HCT116 (cell line): ENCODE data around the gene BMPER. TPM values are rescaled to one million over a fixed set of nuclear protein-coding genes. Genes with fewer than 3 reads are reported as not detected.

Source experiments
- ATAC-seq: fragments of 200-7000 bp; cut with Tn5 transposase; 2 replicates; pipeline ENCODE4 v1.9.1; 2020; ENCODE audit warnings: mild to moderate bottlenecking, moderate library complexity
- BruUV-seq: library from RNA; stranded (reverse); fragments of 400-500 nt; replicated peaks from 2 replicates; lab custom pipeline; 2021; lab: Mats Ljungman, UMichigan
- CTCF ChIA-PET: fragments of 300-600 bp; sonication (Branson Sonifier 250); formaldehyde crosslinking; loops from one replicate; lab custom pipeline; 2021; ENCODE audit warnings: antibody characterized with exemption; lab: Charles Lee
- POLR2A ChIA-PET: fragments of 300-600, 350-600 bp; sonication (Branson Sonifier 250); formaldehyde crosslinking; loops from one replicate; lab custom pipeline; 2021; ENCODE audit warnings: antibody characterized with exemption; lab: Charles Lee
- RAD21 ChIA-PET, 2 experiments: fragments of 300-600 bp; sonication (Branson Sonifier 250); formaldehyde crosslinking; loops; one replicate each; lab custom pipeline; 2023; ENCODE audit warnings: low total read pairs in 2 of 2; ENCODE audit not compliant: uncharacterized antibody in 2 of 2, unreplicated experiment in 2 of 2, low non-redundant PET in 1 of 2; lab: Charles Lee
- DNase-seq: peaks from one replicate; pipeline ENCODE4 v3.0.0-alpha.2; 2010; ENCODE audit warnings: low read depth, low spot score
- H2AFZ ChIP-seq: fragments of 200-600 bp; shearing (Covaris generic), sonication (generic); 2 replicates; pipeline ENCODE4 v1.6.1; 2017; ENCODE audit warnings: low read depth, mixed run types, mixed read lengths, antibody characterized with exemption, low read length; ENCODE audit not compliant: poor library complexity, severe bottlenecking
- H3K27ac ChIP-seq: 2 replicates; pipeline ENCODE4 v1.5.1; 2012; ENCODE audit warnings: low read depth, low read length
- H3K27me3 ChIP-seq: fragments of 200-600 bp; sonication (generic); 2 replicates; pipeline ENCODE4 v1.6.1; 2016; ENCODE audit warnings: mixed run types, low read length, mixed read lengths; ENCODE audit not compliant: insufficient read depth
- H3K36me3 ChIP-seq, 2 experiments: fragments of 200-500 bp in 1 of 2; fragments of 200-600 bp in 1 of 2; sonication (Bioruptor generic) in 1 of 2; sonication (generic) in 1 of 2; 2 replicates each; pipeline versions ENCODE4 v1.5.1 to v1.6.1; 2014 to 2016; ENCODE audit warnings: low read length in 2 of 2, inconsistent platforms in 1 of 2, mixed read lengths in 1 of 2, mixed run types in 1 of 2; ENCODE audit not compliant: insufficient read depth in 2 of 2, control insufficient read depth in 1 of 2
- H3K4me1 ChIP-seq, 2 experiments: fragments of 200-600 bp in 1 of 2; sonication (generic) in 1 of 2; 2 replicates each; pipeline versions ENCODE4 v1.5.1 to v1.6.1; 2012 to 2017; ENCODE audit warnings: low read length in 2 of 2, inconsistent platforms in 1 of 2, mild to moderate bottlenecking in 1 of 2, mixed read lengths in 1 of 2, mixed run types in 1 of 2, moderate library complexity in 1 of 2; ENCODE audit not compliant: insufficient read depth in 2 of 2, control insufficient read depth in 1 of 2
- H3K4me2 ChIP-seq: fragments of 200-600 bp; sonication (generic); 2 replicates; pipeline ENCODE4 v1.6.1; 2017; ENCODE audit warnings: mixed run types, low read length, mixed read lengths
- H3K4me3 ChIP-seq, 2 experiments: fragments of 200-600 bp in 1 of 2; sonication (generic) in 1 of 2; replicated peaks in 1 of 2; 2 replicates each; pipeline ENCODE4 v1.5.1; 2011 to 2016; ENCODE audit warnings: low read length in 2 of 2, control low read depth in 1 of 2, low read depth in 1 of 2, mild to moderate bottlenecking in 1 of 2, mixed read lengths in 1 of 2, mixed run types in 1 of 2
- H3K79me2 ChIP-seq: fragments of 200-600 bp; sonication (generic); 2 replicates; pipeline ENCODE4 v1.6.1; 2017; ENCODE audit warnings: mild to moderate bottlenecking, mixed run types, low read length, moderate library complexity, mixed read lengths; ENCODE audit not compliant: insufficient read depth
- H3K9ac ChIP-seq: fragments of 200-600 bp; sonication (generic); 2 replicates; pipeline ENCODE4 v1.6.1; 2016; ENCODE audit warnings: low read length, mixed read lengths
- H3K9me2 ChIP-seq: fragments of 200-600 bp; sonication (generic), shearing (Covaris generic); 2 replicates; pipeline ENCODE4 v1.6.1; 2017; ENCODE audit warnings: mixed run types, mild to moderate bottlenecking, moderate library complexity; ENCODE audit not compliant: insufficient read depth
- H3K9me3 ChIP-seq, 2 experiments: fragments of 200-500 bp in 1 of 2; fragments of 200-600 bp in 1 of 2; sonication (Bioruptor generic) in 1 of 2; sonication (generic) in 1 of 2; 2 replicates each; pipeline ENCODE4 v1.6.1; 2014 to 2017; ENCODE audit warnings: low read length in 2 of 2, mixed read lengths in 2 of 2, inconsistent platforms in 1 of 2, low read depth in 1 of 2, mild to moderate bottlenecking in 1 of 2, mixed run types in 1 of 2, moderate library complexity in 1 of 2; ENCODE audit not compliant: control insufficient read depth in 1 of 2, insufficient read depth in 1 of 2
- H4K20me1 ChIP-seq: fragments of 200-600 bp; sonication (generic), shearing (Covaris generic); 2 replicates; pipeline ENCODE4 v1.6.1; 2017; ENCODE audit warnings: mixed run types, mild to moderate bottlenecking, moderate library complexity; ENCODE audit not compliant: insufficient read depth
- ATF3 ChIP-seq: IDR thresholded peaks from 2 replicates; pipeline ENCODE4 v1.6.1; 2012
- CEBPB ChIP-seq: IDR thresholded peaks from 2 replicates; pipeline ENCODE4 v1.6.1; 2012; ENCODE audit warnings: low read depth
- CTCF ChIP-seq, 3 experiments: fragments of 200-600 bp in 1 of 3; sonication (generic) in 1 of 3; IDR thresholded peaks in 2 of 3; conservative IDR thresholded peaks in 1 of 3; 2 replicates each; pipeline ENCODE4 v1.5.1; 2012 to 2017; ENCODE audit warnings: low read depth in 2 of 3, low read length in 2 of 3, antibody characterized with exemption in 1 of 3, borderline replicate concordance in 1 of 3, control low read depth in 1 of 3, mild to moderate bottlenecking in 1 of 3, mixed read lengths in 1 of 3, mixed run types in 1 of 3, moderate library complexity in 1 of 3; ENCODE audit not compliant: insufficient read depth in 1 of 3
- FOSL1 ChIP-seq: IDR thresholded peaks from 2 replicates; pipeline ENCODE4 v1.6.1; 2012; ENCODE audit warnings: low read depth
- JUND ChIP-seq: IDR thresholded peaks from 2 replicates; pipeline ENCODE4 v1.6.1; 2012
- MAX ChIP-seq: IDR thresholded peaks from 2 replicates; pipeline ENCODE4 v1.6.1; 2012
- POLR2A ChIP-seq: IDR thresholded peaks from 2 replicates; pipeline ENCODE4 v1.7.0; 2011; ENCODE audit warnings: borderline replicate concordance; ENCODE audit not compliant: insufficient read depth, insufficient read length; ENCODE audit errors: extremely low read depth
- REST ChIP-seq: IDR thresholded peaks from 2 replicates; pipeline ENCODE4 v1.6.1; 2012; ENCODE audit warnings: low read depth
- SIN3A ChIP-seq: IDR thresholded peaks from 2 replicates; pipeline ENCODE4 v1.6.1; 2012; ENCODE audit warnings: low read depth
- YY1 ChIP-seq: IDR thresholded peaks from 2 replicates; pipeline ENCODE4 v1.6.1; 2011; ENCODE audit warnings: low read length, low read depth, moderate library complexity, mild to moderate bottlenecking; ENCODE audit not compliant: insufficient replicate concordance; ENCODE audit errors: extremely low read depth
- ZFX ChIP-seq: fragments of 450-650 bp; IDR thresholded peaks from 2 replicates; pipeline ENCODE4 v1.6.1; 2017
- intact Hi-C: fragments of 100-400 bp; cut with micrococcal nuclease; formaldehyde crosslinking; loops from 2 replicates; pipeline ENCODE4 v1.10.0; 2022
- total RNA-seq: library from RNA; stranded (reverse); gene quantifications from one replicate; pipeline ENCODE4 v1.2.1, GENCODE V29; 2021; ENCODE audit not compliant: unreplicated experiment
- TF ChIP-seq, protein P1 (sequence below): IDR thresholded peaks from 2 replicates; pipeline ENCODE4 v1.6.1; 2011; ENCODE audit warnings: mild to moderate bottlenecking, low read length, moderate library complexity; ENCODE audit not compliant: insufficient replicate concordance; ENCODE audit errors: extremely low read depth

BMPER gene
- total RNA-seq, 1 experiment from 2014 or later: not detected

GRCh38 chr7:33923440-33924229, 18.3 kb downstream of the BMPER start (continued):
- TF ChIP-seq CTCF (IDR thresholded peaks at IDR 0.05 in 2 of 3, conservative IDR thresholded peaks at IDR 0.05 in 1 of 3; ENCODE audit: borderline replicate concordance in 1 of 3, insufficient read depth in 1 of 3, low read depth in 2 of 3, low read length in 2 of 3): peak in 2 of 3 experiments; percentile 8 to 23; a peak in 1 of 6 replicates
- no peak for TF ChIP-seq CEBPB
- no peak for TF ChIP-seq ZFX
- TF ChIP-seq POLR2A: no peak

DNA sequence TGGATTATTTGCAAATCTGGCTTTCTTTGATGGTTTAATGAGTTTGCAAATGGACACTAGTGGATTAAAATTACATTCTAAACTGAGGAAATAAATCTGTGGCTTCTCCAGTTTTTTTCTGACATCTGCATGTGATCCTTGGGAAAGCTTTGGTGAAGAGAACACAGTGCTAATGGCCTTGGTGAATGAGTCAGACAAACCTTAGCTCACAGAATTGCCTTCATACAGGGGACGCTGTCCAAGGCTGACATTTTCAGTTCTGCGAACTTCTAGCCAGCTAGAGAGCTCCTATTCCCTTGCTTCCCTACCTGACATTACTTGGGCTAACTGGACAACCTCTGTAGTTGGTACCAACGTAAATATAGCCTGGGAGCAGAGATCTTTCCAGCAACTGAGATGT, 21.2 kb downstream of the BMPER start:
- no peaks in the 10 kb centered on the region for H3K9me2 ChIP-seq
- H3K27me3 ChIP-seq: peaks cover 5% of the 10 kb centered on the region; the same call in 1 of the 2 replicates
- no peaks in the 10 kb centered on the region for H3K9me3 ChIP-seq
- H3K79me2 ChIP-seq: no peaks in the 10 kb centered on the region
- H3K9ac ChIP-seq: no peak overlapping the region
- H3K27ac ChIP-seq: no peak overlapping the region
- no peak overlapping the region for H2AFZ ChIP-seq
- H4K20me1 ChIP-seq: no peaks in the 10 kb centered on the region
- CTCF ChIA-PET: no interaction called here
- DNase-seq (no peak), ATAC-seq (no peak)
- no peak overlapping the region for H3K4me2 ChIP-seq
- no peak overlapping the region for H3K4me3 ChIP-seq
- POLR2A ChIA-PET: no interaction called here
- H3K4me1 ChIP-seq: no peaks in the 10 kb centered on the region
- H3K36me3 ChIP-seq: no peaks in the 10 kb centered on the region
- no TSS peak for BruUV-seq
- intact Hi-C loops: no loop called here
- RAD21 ChIA-PET: no interaction called here
- no peak for TF ChIP-seq REST
- TF ChIP-seq CTCF (IDR thresholded peaks at IDR 0.05 in 2 of 3, conservative IDR thresholded peaks at IDR 0.05 in 1 of 3; ENCODE audit: borderline replicate concordance in 1 of 3, insufficient read depth in 1 of 3, low read depth in 2 of 3, low read length in 2 of 3): no peak
- TF ChIP-seq FOSL1: no peak
- no peak for TF ChIP-seq POLR2A
- no peak for TF ChIP-seq JUND
- TF ChIP-seq MAX: no peak
- no peak for TF ChIP-seq SIN3A
- no peak for TF ChIP-seq ATF3
- TF ChIP-seq, protein P1, sequence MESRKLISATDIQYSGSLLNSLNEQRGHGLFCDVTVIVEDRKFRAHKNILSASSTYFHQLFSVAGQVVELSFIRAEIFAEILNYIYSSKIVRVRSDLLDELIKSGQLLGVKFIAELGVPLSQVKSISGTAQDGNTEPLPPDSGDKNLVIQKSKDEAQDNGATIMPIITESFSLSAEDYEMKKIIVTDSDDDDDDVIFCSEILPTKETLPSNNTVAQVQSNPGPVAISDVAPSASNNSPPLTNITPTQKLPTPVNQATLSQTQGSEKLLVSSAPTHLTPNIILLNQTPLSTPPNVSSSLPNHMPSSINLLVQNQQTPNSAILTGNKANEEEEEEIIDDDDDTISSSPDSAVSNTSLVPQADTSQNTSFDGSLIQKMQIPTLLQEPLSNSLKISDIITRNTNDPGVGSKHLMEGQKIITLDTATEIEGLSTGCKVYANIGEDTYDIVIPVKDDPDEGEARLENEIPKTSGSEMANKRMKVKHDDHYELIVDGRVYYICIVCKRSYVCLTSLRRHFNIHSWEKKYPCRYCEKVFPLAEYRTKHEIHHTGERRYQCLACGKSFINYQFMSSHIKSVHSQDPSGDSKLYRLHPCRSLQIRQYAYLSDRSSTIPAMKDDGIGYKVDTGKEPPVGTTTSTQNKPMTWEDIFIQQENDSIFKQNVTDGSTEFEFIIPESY: no peak
- TF ChIP-seq YY1: no peak
